ENCODE results near the gene TMPRSS3. TPM values are rescaled to one million over a fixed set of nuclear protein-coding genes. Genes with fewer than 3 reads are reported as not detected.

Gene TMPRSS3
- total RNA-seq, 4 donors from 2014 or later: 0.34 to 1.6 (median 1.0) TPM; not detected in 1

DNA sequence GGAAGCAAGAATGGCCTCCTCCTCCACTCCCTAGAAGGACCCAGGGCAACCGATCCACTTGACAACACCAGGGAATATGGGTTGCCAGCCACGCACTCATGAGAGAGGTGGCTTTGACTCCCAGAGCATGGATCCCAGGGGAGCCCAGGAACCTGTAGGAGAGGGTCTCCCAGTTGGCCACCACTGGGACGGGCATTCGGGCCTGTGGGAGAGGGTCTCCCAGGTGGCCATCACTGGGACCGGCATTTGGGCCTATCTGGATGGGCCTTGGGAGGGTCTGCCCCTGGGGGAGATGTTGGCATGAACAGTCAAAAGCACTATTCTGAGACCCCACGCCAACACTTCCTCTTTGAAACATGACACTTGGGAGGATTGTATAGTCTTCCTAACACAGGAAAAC is 30.1 kb downstream of the TMPRSS3 start:
- Histone ChIP-seq H3K27me3 (peaks cover 45% of the 10 kb centered on the region), H3K27ac (no peak overlapping the region), H3K4me1 (no peaks in the 10 kb centered on the region), H3K36me3 (no peaks in the 10 kb centered on the region), H3K4me3 (no peak overlapping the region), H3K9me3 (no peaks in the 10 kb centered on the region)
- 76% methylated on average over 4 of the region's 6 CpGs for WGBS
- TF ChIP-seq, protein P1, sequence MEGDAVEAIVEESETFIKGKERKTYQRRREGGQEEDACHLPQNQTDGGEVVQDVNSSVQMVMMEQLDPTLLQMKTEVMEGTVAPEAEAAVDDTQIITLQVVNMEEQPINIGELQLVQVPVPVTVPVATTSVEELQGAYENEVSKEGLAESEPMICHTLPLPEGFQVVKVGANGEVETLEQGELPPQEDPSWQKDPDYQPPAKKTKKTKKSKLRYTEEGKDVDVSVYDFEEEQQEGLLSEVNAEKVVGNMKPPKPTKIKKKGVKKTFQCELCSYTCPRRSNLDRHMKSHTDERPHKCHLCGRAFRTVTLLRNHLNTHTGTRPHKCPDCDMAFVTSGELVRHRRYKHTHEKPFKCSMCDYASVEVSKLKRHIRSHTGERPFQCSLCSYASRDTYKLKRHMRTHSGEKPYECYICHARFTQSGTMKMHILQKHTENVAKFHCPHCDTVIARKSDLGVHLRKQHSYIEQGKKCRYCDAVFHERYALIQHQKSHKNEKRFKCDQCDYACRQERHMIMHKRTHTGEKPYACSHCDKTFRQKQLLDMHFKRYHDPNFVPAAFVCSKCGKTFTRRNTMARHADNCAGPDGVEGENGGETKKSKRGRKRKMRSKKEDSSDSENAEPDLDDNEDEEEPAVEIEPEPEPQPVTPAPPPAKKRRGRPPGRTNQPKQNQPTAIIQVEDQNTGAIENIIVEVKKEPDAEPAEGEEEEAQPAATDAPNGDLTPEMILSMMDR (IDR thresholded peaks at IDR 0.05): no peak
- no peak for TF ChIP-seq POLR2A (IDR thresholded peaks at IDR 0.05)
- TF ChIP-seq POLR2AphosphoS5 (IDR thresholded peaks at IDR 0.05): no peak
- TF ChIP-seq EP300 (IDR thresholded peaks at IDR 0.05): no peak
- DNase-seq (ENCODE audit: low spot score in 2 of 2): no peak

DNA sequence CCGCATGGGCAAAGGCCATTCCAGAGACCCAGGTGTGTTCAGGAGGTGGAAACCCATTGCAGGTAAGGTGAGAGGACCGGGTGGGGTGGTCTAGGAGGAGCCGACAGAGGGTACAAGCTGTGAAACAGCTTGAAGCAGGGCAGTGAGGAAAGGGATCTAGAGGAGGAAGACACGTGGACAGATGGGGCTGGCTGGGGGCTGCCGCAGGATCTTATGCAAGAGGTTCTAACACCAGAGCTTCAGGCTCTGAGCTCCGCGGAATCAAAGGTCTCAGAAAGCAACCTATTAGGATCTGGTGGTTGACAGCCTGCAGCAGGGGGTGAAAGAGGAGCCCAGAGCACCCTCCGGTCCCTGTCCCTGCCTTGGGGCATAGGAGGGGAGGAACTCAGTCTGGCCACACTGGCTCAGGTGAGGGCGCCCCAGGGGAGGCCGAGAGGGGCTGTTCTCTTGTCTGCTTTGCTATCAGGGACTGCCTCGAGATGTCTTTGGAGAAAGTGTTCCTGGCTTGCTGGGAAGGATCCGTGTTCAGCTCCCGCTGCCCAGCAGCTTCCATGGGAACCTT is 31.5 kb downstream of the TMPRSS3 start:
- no peaks in the 10 kb centered on the region for H3K4me1 ChIP-seq
- H3K9me3 ChIP-seq: no peaks in the 10 kb centered on the region
- peaks cover 40% of the 10 kb centered on the region for H3K27me3 ChIP-seq
- 81% methylated on average over 9 of the region's 13 CpGs for WGBS
- TF ChIP-seq, protein P1 (IDR thresholded peaks at IDR 0.05): no peak
- TF ChIP-seq POLR2AphosphoS5 (IDR thresholded peaks at IDR 0.05): no peak
- H3K36me3 ChIP-seq: no peaks in the 10 kb centered on the region
- H3K27ac ChIP-seq: no peak overlapping the region
- DNase-seq (ENCODE audit: low spot score in 2 of 2): no peak
- no peak overlapping the region for H3K4me3 ChIP-seq

DNA sequence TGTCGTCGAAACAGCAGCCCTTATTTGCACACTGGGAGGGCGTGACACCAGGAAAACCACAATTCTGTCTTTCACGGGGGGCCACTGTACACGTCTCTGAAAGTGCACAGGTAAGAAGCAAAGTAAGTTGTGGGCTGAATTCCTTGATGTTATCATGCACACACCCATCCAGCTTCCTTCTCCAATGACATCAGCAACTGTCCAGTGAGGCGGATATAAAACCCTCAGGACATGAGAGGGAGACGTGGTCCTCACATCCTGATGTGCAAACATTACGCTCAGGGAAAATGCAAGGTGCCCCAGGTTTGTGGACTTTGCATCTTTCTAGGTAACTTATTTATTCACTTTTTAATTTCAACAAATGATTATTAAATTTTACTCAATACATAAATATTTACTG is 32.5 kb downstream of the TMPRSS3 start:
- TF ChIP-seq, protein P1 (IDR thresholded peaks at IDR 0.05): no peak
- 75% methylated on average over 8 of the region's 8 CpGs for WGBS
- no peak for DNase-seq (ENCODE audit: low spot score in 2 of 2)
- Histone ChIP-seq H3K9me3 (no peaks in the 10 kb centered on the region), H3K27ac (no peak overlapping the region), H3K4me1 (no peaks in the 10 kb centered on the region), H3K4me3 (no peak overlapping the region), H3K27me3 (peaks cover 37% of the 10 kb centered on the region), H3K36me3 (no peaks in the 10 kb centered on the region)

DNA sequence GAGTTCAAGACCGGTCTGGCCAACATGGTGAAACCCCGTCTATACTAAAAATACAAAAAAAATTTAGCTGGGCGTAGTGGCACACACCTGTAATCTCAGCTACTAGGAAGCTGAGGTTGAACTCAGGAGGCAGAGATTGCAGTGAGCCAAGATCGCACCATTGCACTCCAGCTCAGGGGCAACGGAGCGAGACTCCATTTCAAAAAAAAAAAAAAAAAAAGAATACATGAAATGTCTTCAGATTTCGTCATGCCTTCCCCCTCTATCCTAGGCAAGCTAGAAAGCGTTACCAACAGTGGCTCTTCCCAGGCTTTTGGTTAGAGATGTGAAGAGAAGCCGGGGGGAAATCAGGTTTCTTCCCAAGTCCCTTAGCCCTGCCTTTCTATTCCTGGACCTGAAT is 33.2 kb downstream of the TMPRSS3 start:
- Histone ChIP-seq H3K4me1 (no peaks in the 10 kb centered on the region), H3K4me3 (no peak overlapping the region), H3K27me3 (peaks cover 37% of the 10 kb centered on the region), H3K9me3 (no peaks in the 10 kb centered on the region), H3K36me3 (no peaks in the 10 kb centered on the region), H3K27ac (no peak overlapping the region)
- no peak for DNase-seq (ENCODE audit: low spot score in 2 of 2)
- WGBS: 77% methylated on average over 9 of the region's 9 CpGs
- no peak for TF ChIP-seq POLR2A (IDR thresholded peaks at IDR 0.05)
- TF ChIP-seq, protein P1 (IDR thresholded peaks at IDR 0.05): no peak
- TF ChIP-seq EP300 (IDR thresholded peaks at IDR 0.05): no peak
- TF ChIP-seq POLR2AphosphoS5 (IDR thresholded peaks at IDR 0.05): no peak

- Histone ChIP-seq H3K4me3 (no peak overlapping the region), H3K27ac (no peak overlapping the region), H3K4me1 (no peaks in the 10 kb centered on the region), H3K9me3 (no peaks in the 10 kb centered on the region), H3K27me3 (peaks cover 37% of the 10 kb centered on the region), H3K36me3 (no peaks in the 10 kb centered on the region)
- DNase-seq (ENCODE audit: low spot score in 2 of 2): no peak
- TF ChIP-seq EP300 (IDR thresholded peaks at IDR 0.05) (no peak), POLR2AphosphoS5 (IDR thresholded peaks at IDR 0.05) (no peak), POLR2A (IDR thresholded peaks at IDR 0.05) (no peak)
- TF ChIP-seq, protein P1 (IDR thresholded peaks at IDR 0.05): no peak
- 70% methylated on average over 12 of the region's 12 CpGs for WGBS
Observed at GRCh38 chr21:42362198-42362597, 33.7 kb downstream of the TMPRSS3 start.
